GM12874 (cell line): ENCODE results near the gene DPYSL3.

Experiments
- TF ChIP-seq, protein P1 (sequence below): IDR thresholded peaks from 2 replicates; pipeline ENCODE4 v1.5.1; 2011; ENCODE audit warnings: low read depth, mild to moderate bottlenecking, control low read depth, low read length, moderate library complexity; ENCODE audit not compliant: insufficient read depth

DPYSL3 gene

DNA sequence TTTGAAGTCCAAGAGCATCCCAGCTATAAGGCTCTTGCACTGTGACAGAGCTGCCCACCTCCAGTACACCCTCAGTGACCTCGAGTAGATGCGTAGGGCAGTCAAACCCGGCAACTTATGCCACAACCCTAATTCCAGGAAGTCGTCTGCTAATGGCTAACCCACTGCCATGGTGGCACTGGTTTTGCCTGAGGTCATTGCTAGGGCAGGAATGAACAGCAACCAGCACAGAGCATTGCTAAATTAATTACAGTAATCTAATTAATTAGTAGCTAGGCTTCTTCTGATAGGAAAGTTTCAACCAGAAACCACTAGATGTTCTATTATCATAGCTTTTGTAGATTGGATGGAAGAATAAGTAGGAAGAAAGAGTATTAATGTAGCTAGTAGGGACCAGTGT is 122.8 kb downstream of the DPYSL3 start:
- TF ChIP-seq, protein P1, sequence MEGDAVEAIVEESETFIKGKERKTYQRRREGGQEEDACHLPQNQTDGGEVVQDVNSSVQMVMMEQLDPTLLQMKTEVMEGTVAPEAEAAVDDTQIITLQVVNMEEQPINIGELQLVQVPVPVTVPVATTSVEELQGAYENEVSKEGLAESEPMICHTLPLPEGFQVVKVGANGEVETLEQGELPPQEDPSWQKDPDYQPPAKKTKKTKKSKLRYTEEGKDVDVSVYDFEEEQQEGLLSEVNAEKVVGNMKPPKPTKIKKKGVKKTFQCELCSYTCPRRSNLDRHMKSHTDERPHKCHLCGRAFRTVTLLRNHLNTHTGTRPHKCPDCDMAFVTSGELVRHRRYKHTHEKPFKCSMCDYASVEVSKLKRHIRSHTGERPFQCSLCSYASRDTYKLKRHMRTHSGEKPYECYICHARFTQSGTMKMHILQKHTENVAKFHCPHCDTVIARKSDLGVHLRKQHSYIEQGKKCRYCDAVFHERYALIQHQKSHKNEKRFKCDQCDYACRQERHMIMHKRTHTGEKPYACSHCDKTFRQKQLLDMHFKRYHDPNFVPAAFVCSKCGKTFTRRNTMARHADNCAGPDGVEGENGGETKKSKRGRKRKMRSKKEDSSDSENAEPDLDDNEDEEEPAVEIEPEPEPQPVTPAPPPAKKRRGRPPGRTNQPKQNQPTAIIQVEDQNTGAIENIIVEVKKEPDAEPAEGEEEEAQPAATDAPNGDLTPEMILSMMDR = no peak

DNA sequence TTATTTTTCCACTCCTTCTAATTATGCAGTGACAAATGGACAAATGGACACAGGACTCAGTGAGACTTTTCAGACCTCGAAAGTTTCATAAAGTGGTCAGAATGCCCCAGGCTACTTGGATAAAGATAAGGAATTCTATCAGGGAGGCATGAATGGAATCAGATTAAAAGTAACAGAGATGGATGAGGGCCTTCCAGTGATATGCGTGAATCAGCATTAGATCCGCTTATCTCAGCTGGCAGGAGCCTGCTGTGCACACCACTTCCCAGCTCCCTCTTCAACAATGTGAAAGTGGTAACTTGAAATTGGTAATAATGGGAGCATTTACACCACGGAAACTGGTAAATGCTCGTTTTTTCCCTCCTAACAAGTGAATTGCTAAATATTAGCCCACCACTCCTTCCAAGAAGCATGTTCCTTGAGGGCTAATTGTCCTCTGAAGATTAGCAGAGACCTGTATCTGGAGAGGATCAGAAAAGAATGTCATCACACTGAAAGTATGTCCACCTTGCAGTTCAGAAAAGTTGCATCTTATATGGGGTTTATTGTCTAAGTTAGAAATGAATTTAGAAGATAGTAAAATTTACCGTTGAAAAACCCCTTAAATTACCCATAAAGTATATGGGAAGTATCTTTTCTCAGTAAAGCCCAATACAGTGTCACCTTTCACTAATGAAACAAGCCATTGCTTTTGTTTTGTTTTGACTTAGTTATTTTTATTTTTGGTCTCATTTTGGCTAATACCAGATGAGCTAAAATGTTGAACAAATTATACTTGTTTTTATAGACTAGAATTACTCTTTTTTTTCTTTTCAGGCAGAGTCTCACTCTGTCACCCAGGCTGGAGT is 125.3 kb downstream of the DPYSL3 start:
- TF ChIP-seq, protein P1 = no peak

DNA sequence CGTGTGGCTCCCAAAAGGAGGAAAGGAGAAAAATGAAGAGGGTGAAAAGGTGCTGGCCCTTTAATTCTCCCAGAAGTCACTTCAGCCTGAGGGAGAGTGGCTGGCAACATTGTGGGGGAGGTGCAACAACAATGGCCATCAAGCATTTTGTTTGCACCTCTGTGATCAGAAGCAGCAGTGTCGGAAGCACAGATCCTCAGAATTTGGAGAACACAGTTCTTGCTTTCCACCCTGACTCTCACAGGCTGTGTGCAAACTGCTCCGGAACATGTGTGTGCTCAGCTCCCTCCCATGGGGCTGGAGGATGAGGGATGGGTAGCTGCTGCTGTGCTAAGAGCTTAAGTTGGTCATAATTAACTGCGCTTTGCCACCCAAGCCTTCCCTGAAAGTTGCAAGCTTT is 127.1 kb downstream of the DPYSL3 start:
- TF ChIP-seq, protein P1 = no peak

DNA sequence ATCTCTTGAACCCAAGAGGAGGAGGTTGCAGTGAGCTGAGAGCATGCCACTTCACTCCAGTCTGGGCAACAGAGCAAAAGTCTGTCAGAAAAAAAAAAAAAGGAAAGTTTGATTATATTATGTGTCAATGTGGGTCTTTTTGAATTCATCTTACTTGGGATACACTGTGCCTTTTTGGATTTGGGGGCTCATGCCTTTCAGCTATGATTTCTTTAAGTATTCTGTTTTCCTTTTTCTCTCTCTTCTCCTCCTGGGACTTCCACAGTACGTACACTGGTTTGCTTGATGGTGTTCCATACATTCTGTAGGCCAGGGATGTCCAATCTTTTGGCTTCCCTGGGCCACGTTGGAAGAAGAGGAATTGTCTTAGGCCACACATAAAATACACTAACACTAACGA is 128.3 kb downstream of the DPYSL3 start:
- TF ChIP-seq, protein P1 = no peak

DNA sequence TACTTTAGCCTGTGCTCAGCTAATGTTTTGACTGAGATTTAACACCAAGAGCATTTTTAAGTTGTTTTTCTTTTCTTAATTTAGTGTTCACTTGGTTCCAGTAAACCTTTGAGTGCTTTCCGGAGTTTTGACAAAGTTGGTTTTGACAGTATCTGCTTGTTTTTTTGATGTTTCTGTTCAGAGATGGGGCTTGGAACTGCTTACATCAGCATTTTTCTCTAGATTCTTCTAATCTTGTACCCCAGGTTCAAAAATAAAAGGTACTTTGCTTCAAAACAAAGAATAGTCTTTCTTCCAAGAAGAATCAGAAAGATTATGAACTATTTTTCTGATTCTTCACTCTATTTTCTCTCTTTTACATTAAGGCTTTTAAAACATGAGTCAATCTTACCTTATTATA is 132.2 kb downstream of the DPYSL3 start:
- TF ChIP-seq, protein P1 = no peak

DNA sequence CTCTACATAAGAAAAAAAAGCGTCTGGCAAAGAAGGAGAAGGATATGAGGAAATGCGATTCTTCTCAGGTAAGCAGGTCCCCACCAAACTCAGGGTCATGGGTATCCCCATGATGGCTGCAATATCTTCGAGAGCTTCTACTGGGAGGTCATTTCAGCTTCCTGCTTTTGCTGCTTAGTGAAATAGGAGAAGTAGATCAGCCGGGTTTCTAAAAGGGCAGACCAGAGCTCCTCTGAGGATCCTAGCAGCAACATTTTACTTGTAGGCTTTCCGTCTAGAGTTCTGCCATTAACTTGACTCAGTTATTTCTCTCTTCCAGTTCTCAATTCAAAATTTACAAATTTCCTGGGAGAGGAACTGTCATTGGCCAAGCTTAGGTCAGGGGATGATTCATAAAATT is 134.7 kb downstream of the DPYSL3 start:
- TF ChIP-seq, protein P1 = no peak

DNA sequence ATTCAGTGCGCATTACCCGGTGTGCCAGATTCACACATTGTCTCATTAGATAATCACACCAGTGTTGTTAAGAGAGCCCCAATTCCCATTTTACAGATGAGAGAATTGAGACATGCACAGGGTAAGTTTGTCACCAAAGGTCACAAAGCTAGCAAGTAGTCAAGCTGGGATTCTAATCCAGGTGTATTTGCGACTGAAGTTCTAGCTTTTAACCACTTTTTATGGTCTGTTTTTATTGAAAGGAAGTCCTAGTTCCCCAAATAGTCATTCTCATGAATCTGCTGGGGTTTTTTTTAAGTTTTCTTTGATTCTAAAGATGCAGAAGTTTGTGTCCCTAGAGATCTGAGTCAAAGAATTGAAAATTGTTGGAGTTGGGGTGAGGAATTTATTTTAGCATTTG is 136.5 kb downstream of the DPYSL3 start:
- TF ChIP-seq, protein P1 = no peak
